ENCODE measurements around the gene YKT6.
"Not testable (repeated sequence)": the region's sequence is repeated elsewhere in the genome, so short reads cannot be mapped to it uniquely, and the experiment has no call there.

DNA sequence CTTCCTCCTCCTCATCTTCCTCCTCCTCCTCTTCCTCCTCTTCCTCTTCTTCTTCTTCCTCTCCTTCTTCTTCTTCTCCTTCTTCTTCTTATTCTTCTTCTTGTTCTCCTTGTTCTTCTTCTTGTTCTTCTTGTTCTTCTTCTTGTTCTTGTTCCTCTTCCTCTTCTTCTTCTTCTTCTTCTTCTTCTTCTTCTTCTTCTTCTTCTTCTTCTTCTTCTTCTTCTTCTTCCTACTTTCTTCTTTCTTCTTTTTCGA, 26.2 kb upstream of the YKT6 start:
- TF ChIP-seq POLR2AphosphoS5 (IDR thresholded peaks at IDR 0.05; ENCODE audit: low read depth); EZH2phosphoT487 (IDR thresholded peaks at IDR 0.05; ENCODE audit: unreplicated experiment); CTCF (conservative IDR thresholded peaks at IDR 0.05; ENCODE audit: low read depth in 2 of 2): not testable (repeated sequence)
- TF ChIP-seq, protein P1, sequence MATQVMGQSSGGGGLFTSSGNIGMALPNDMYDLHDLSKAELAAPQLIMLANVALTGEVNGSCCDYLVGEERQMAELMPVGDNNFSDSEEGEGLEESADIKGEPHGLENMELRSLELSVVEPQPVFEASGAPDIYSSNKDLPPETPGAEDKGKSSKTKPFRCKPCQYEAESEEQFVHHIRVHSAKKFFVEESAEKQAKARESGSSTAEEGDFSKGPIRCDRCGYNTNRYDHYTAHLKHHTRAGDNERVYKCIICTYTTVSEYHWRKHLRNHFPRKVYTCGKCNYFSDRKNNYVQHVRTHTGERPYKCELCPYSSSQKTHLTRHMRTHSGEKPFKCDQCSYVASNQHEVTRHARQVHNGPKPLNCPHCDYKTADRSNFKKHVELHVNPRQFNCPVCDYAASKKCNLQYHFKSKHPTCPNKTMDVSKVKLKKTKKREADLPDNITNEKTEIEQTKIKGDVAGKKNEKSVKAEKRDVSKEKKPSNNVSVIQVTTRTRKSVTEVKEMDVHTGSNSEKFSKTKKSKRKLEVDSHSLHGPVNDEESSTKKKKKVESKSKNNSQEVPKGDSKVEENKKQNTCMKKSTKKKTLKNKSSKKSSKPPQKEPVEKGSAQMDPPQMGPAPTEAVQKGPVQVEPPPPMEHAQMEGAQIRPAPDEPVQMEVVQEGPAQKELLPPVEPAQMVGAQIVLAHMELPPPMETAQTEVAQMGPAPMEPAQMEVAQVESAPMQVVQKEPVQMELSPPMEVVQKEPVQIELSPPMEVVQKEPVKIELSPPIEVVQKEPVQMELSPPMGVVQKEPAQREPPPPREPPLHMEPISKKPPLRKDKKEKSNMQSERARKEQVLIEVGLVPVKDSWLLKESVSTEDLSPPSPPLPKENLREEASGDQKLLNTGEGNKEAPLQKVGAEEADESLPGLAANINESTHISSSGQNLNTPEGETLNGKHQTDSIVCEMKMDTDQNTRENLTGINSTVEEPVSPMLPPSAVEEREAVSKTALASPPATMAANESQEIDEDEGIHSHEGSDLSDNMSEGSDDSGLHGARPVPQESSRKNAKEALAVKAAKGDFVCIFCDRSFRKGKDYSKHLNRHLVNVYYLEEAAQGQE (IDR thresholded peaks at IDR 0.05; ENCODE audit: unreplicated experiment) = not testable (repeated sequence)
